Measurements from ENCODE around the gene ADAMTS19. TPM values are rescaled to one million over a fixed set of nuclear protein-coding genes. Genes with fewer than 3 reads are reported as not detected.

The ADAMTS19 gene
- polyA plus RNA-seq, 1 donor (not counting 4 experiments of a cell fraction or from before 2014, with no cell fraction given), result 0.08 TPM

DNA sequence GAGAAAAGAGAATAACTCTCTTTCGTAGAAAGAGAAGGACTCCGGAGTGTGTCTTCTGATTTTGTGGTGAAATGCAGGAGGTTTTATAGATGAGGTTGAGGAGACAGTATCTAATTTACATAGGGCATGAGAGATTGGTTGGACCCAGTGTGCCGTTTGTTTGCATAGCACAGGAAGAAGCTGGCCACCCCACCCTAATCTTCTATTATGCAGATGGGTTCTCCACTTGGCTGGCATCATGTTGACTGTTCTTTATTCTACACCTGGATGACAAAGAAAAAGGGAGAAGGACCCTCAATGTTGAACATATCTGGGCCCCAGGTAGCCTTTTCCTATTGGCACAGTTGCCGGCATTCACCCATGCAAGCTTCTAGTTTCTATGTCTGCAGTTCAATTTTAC lies 264.5 kb downstream of the ADAMTS19 start:
- Histone ChIP-seq H4K20me1 (ENCODE audit: control insufficient read depth, extremely low read depth, insufficient read depth, low read length) (no peaks in the 10 kb centered on the region), H3K4me2 (ENCODE audit: control insufficient read depth, extremely low read depth, insufficient read depth, low read depth, low read length) (no peak overlapping the region), H2AFZ (ENCODE audit: control insufficient read depth, low read length) (no peak overlapping the region), H3K36me3 (ENCODE audit: control insufficient read depth in 2 of 2, extremely low read depth in 1 of 2, insufficient read depth in 2 of 2, low read length in 2 of 2) (no peaks in the 10 kb centered on the region), H3K9ac (ENCODE audit: control insufficient read depth, extremely low read depth, insufficient read depth, low read length) (no peak overlapping the region), H3K4me1 (ENCODE audit: control insufficient read depth, extremely low read depth, insufficient read depth, low read length) (no peaks in the 10 kb centered on the region), H3K27me3 (ENCODE audit: control insufficient read depth, extremely low read depth, insufficient read depth, low read length) (no peaks in the 10 kb centered on the region), H3K4me3 (ENCODE audit: control insufficient read depth in 2 of 3, extremely low read depth in 1 of 3, insufficient read depth in 2 of 3, low read depth in 1 of 3, low read length in 3 of 3) (no peak overlapping the region), H3K9me3 (ENCODE audit: control insufficient read depth, low read depth, low read length) (no peaks in the 10 kb centered on the region), H3K79me2 (ENCODE audit: control insufficient read depth, insufficient read depth, low read length) (no peaks in the 10 kb centered on the region), H3K9me1 (ENCODE audit: control insufficient read depth, extremely low read depth, insufficient read depth, low read length) (no peaks in the 10 kb centered on the region), H3K27ac (ENCODE audit: control insufficient read depth, insufficient read depth, low read length) (no peak overlapping the region)
- DNase-seq (ENCODE audit: low read depth, low spot score), result no peak
- dilution Hi-C loops (cut with MboI; ENCODE audit: extremely low pct_ligation_motif_present, low sequenced_read_pairs), result no loop called here
- FAIRE-seq, result no peak
- TF ChIP-seq, protein P1, sequence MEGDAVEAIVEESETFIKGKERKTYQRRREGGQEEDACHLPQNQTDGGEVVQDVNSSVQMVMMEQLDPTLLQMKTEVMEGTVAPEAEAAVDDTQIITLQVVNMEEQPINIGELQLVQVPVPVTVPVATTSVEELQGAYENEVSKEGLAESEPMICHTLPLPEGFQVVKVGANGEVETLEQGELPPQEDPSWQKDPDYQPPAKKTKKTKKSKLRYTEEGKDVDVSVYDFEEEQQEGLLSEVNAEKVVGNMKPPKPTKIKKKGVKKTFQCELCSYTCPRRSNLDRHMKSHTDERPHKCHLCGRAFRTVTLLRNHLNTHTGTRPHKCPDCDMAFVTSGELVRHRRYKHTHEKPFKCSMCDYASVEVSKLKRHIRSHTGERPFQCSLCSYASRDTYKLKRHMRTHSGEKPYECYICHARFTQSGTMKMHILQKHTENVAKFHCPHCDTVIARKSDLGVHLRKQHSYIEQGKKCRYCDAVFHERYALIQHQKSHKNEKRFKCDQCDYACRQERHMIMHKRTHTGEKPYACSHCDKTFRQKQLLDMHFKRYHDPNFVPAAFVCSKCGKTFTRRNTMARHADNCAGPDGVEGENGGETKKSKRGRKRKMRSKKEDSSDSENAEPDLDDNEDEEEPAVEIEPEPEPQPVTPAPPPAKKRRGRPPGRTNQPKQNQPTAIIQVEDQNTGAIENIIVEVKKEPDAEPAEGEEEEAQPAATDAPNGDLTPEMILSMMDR (optimal IDR thresholded peaks at IDR 0.05 in 1 of 3, IDR thresholded peaks at IDR 0.05 in 1 of 3, conservative IDR thresholded peaks at IDR 0.05 in 1 of 3; ENCODE audit: extremely low read depth in 1 of 3, insufficient read depth in 2 of 3, low read length in 3 of 3), result no peak

DNA sequence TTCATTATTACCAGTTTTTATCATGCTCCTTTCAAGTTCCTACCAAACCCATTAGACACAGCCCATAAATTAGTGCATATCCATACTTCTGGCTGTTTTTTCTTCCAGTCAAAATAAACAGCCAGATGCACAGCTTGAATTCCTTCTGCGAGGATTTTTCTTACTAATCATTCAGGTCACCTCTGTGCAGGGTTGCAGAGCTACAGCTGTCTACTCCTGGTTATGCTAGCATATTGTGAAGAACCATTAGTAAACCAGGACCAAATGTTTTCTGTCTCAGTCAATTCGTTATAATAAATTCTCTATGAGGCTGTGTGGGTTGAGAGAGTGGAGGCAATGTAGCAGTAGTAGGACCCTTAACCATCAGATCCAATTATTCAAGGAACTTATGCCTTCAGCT lies 279.7 kb downstream of the ADAMTS19 start:
- H3K9ac ChIP-seq (ENCODE audit: control insufficient read depth, extremely low read depth, insufficient read depth, low read length), result no peak overlapping the region
- no peak for TF ChIP-seq EZH2 (IDR thresholded peaks at IDR 0.05; ENCODE audit: low read length)
- TF ChIP-seq, protein P1 (optimal IDR thresholded peaks at IDR 0.05 in 1 of 3, IDR thresholded peaks at IDR 0.05 in 1 of 3, conservative IDR thresholded peaks at IDR 0.05 in 1 of 3; ENCODE audit: extremely low read depth in 1 of 3, insufficient read depth in 2 of 3, low read length in 3 of 3), result no peak
- no peaks in the 10 kb centered on the region for H3K9me3 ChIP-seq (ENCODE audit: control insufficient read depth, low read depth, low read length)
- no peaks in the 10 kb centered on the region for H3K9me1 ChIP-seq (ENCODE audit: control insufficient read depth, extremely low read depth, insufficient read depth, low read length)
- H3K4me3 ChIP-seq (ENCODE audit: control insufficient read depth in 2 of 3, extremely low read depth in 1 of 3, insufficient read depth in 2 of 3, low read depth in 1 of 3, low read length in 3 of 3), result no peak overlapping the region
- DNase-seq (ENCODE audit: low read depth, low spot score) (no peak), FAIRE-seq (no peak)
- no peaks in the 10 kb centered on the region for H4K20me1 ChIP-seq (ENCODE audit: control insufficient read depth, extremely low read depth, insufficient read depth, low read length)
- dilution Hi-C loops (cut with MboI; ENCODE audit: extremely low pct_ligation_motif_present, low sequenced_read_pairs), result no loop called here
- no peak overlapping the region for H3K4me2 ChIP-seq (ENCODE audit: control insufficient read depth, extremely low read depth, insufficient read depth, low read depth, low read length)
- no peak overlapping the region for H3K27ac ChIP-seq (ENCODE audit: control insufficient read depth, insufficient read depth, low read length)
- H3K79me2 ChIP-seq (ENCODE audit: control insufficient read depth, insufficient read depth, low read length), result no peaks in the 10 kb centered on the region
- no peaks in the 10 kb centered on the region for H3K36me3 ChIP-seq (ENCODE audit: control insufficient read depth in 2 of 2, extremely low read depth in 1 of 2, insufficient read depth in 2 of 2, low read length in 2 of 2)
- no peak overlapping the region for H2AFZ ChIP-seq (ENCODE audit: control insufficient read depth, low read length)
- H3K4me1 ChIP-seq (ENCODE audit: control insufficient read depth, extremely low read depth, insufficient read depth, low read length), result no peaks in the 10 kb centered on the region
- no peaks in the 10 kb centered on the region for H3K27me3 ChIP-seq (ENCODE audit: control insufficient read depth, extremely low read depth, insufficient read depth, low read length)

Measured in keratinocyte (primary cell).